OCI-LY7 (cell line): ENCODE data around the gene ATP5F1E. TPM values are rescaled to one million over a fixed set of nuclear protein-coding genes. Genes with fewer than 3 reads are reported as not detected.

Experiments used
- BruUV-seq: library from RNA; stranded (reverse); fragments of 400-500 nt; replicated peaks from 2 replicates; lab custom pipeline; 2021; lab: Mats Ljungman, UMichigan
- CTCF ChIA-PET: fragments of 300-600 bp; sonication (Branson Sonifier 250); formaldehyde crosslinking; loops from one replicate; lab custom pipeline; 2022; ENCODE audit warnings: antibody characterized with exemption; ENCODE audit not compliant: unreplicated experiment; lab: Charles Lee
- POLR2A ChIA-PET: fragments of 300-600 bp; sonication (Branson Sonifier 250); formaldehyde crosslinking; loops from one replicate; lab custom pipeline; 2022; ENCODE audit warnings: antibody characterized with exemption; lab: Charles Lee
- DNase-seq: peaks from one replicate; pipeline ENCODE4 v3.0.0-alpha.2; 2015; ENCODE audit warnings: low spot score
- H2AFZ ChIP-seq: fragments of 200-600 bp; sonication (generic), shearing (Covaris generic); 2 replicates; pipeline ENCODE4 v1.6.1; 2014; ENCODE audit warnings: mild to moderate bottlenecking, antibody characterized with exemption, low read length, moderate library complexity
- H3K27ac ChIP-seq: fragments of 200-600 bp; sonication (generic); 2 replicates; pipeline ENCODE4 v1.5.1; 2014; ENCODE audit warnings: mixed run types, low read depth, mild to moderate bottlenecking, moderate library complexity, low read length, inconsistent platforms; ENCODE audit not compliant: poor library complexity, severe bottlenecking
- H3K36me3 ChIP-seq: fragments of 200-600 bp; sonication (generic); 2 replicates; pipeline ENCODE4 v1.6.1; 2014; ENCODE audit warnings: mild to moderate bottlenecking, antibody characterized with exemption, low read length, moderate library complexity, mixed read lengths; ENCODE audit not compliant: insufficient read depth
- H3K4me1 ChIP-seq: fragments of 200-600 bp; sonication (generic); 2 replicates; pipeline ENCODE4 v1.5.1; 2014; ENCODE audit warnings: mild to moderate bottlenecking, low read length; ENCODE audit not compliant: insufficient read depth, poor library complexity, severe bottlenecking
- H3K4me2 ChIP-seq: fragments of 200-600 bp; sonication (generic); 2 replicates; pipeline ENCODE4 v1.6.1; 2014; ENCODE audit warnings: mild to moderate bottlenecking, low read length
- H3K4me3 ChIP-seq: fragments of 200-600 bp; sonication (generic); 2 replicates; pipeline ENCODE4 v1.5.1; 2014; ENCODE audit warnings: mild to moderate bottlenecking, low read depth, low read length; ENCODE audit not compliant: poor library complexity, severe bottlenecking
- H3K79me2 ChIP-seq: fragments of 200-600 bp; sonication (generic); 2 replicates; pipeline ENCODE4 v1.6.1; 2016; ENCODE audit warnings: low read depth, mild to moderate bottlenecking, low read length, moderate library complexity, mixed read lengths; ENCODE audit not compliant: insufficient read depth
- H3K9me2 ChIP-seq: fragments of 200-600 bp; sonication (generic); 2 replicates; pipeline ENCODE4 v1.6.1; 2016; ENCODE audit warnings: mild to moderate bottlenecking, low read length, mixed read lengths; ENCODE audit not compliant: insufficient read depth
- H3K9me3 ChIP-seq: fragments of 200-600 bp; sonication (generic); 2 replicates; pipeline ENCODE4 v1.6.1; 2014; ENCODE audit warnings: mild to moderate bottlenecking, mixed run types, low read length, mixed read lengths
- H4K20me1 ChIP-seq: fragments of 200-600 bp; sonication (generic); 2 replicates; pipeline ENCODE4 v1.6.1; 2014; ENCODE audit warnings: mild to moderate bottlenecking, antibody characterized with exemption, low read length, moderate library complexity, mixed read lengths; ENCODE audit not compliant: insufficient read depth
- EZH2phosphoT487 ChIP-seq: fragments of 200-600 bp; sonication (generic); IDR thresholded peaks from 2 replicates; pipeline ENCODE4 v1.6.1; 2018; ENCODE audit warnings: low read depth, borderline replicate concordance, mild to moderate bottlenecking, mixed run types, antibody characterized with exemption, low read length, moderate library complexity, mixed read lengths
- intact Hi-C: fragments of 100-400 bp; cut with micrococcal nuclease; formaldehyde crosslinking; loops from one replicate; pipeline ENCODE4 v1.10.0; 2022; ENCODE audit not compliant: unreplicated experiment
- total RNA-seq, 2 experiments: library from RNA; depleted of rRNA in 1 of 2; stranded (reverse); fragments of >200 nt in 1 of 2; shearing (Covaris generic) in 1 of 2; gene quantifications; 2 replicates each; pipeline ENCODE4 v1.2.3, GENCODE V29; 2014 to 2022
- TF ChIP-seq, protein P1 (sequence below): fragments of 200-600 bp; sonication (generic); conservative IDR thresholded peaks from 2 replicates; pipeline ENCODE4 v1.5.1; 2014; ENCODE audit warnings: mild to moderate bottlenecking, antibody characterized with exemption, low read length, moderate library complexity, mixed read lengths

Gene ATP5F1E
- total RNA-seq, 2 experiments from 2014 or later: 42.4 to 67.2 TPM

DNA sequence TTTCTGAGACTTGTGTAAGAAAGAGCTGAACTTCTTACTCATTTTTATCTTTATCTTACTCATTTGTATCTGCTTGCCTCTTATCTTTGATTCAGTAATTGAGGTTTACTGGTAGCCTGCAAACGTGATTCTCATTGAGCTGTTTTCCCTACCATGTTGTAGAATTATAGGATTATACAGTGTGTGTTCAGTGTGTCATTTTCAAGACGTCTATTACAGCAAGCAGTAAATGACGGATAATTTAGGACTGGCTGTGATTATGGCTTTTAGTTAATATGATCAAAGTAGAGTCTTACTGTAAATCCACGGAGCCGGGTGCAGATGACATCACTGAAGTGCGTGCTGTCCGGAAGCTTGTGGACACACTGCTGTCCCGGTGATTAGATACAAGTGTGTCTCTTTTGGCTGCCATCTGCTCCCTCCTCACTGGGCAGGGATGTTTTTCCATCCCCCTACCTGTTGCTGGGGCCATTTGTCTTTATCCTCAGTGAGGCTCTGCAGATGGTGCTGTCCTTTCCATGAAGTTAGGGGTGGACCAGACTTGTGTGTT, 45.1 kb downstream of the ATP5F1E start:
- Histone ChIP-seq H3K36me3 (peaks cover 83% of the 10 kb centered on the region), H3K4me1 (peaks cover 32% of the 10 kb centered on the region), H3K9me3 (no peaks in the 10 kb centered on the region), H3K4me2 (no peak overlapping the region), H3K27ac (no peak overlapping the region), H2AFZ (no peak overlapping the region), H3K9me2 (no peaks in the 10 kb centered on the region), H4K20me1 (peaks cover 12% of the 10 kb centered on the region; the same call in 1 of the 2 replicates), H3K4me3 (no peak overlapping the region), H3K79me2 (peaks cover 43% of the 10 kb centered on the region)
- BruUV-seq: no TSS peak
- ChIA-PET CTCF (no interaction called here), POLR2A (no interaction called here)
- DNase-seq: no peak
- intact Hi-C loops: no loop called here
- no peak for TF ChIP-seq EZH2phosphoT487
- TF ChIP-seq, protein P1, sequence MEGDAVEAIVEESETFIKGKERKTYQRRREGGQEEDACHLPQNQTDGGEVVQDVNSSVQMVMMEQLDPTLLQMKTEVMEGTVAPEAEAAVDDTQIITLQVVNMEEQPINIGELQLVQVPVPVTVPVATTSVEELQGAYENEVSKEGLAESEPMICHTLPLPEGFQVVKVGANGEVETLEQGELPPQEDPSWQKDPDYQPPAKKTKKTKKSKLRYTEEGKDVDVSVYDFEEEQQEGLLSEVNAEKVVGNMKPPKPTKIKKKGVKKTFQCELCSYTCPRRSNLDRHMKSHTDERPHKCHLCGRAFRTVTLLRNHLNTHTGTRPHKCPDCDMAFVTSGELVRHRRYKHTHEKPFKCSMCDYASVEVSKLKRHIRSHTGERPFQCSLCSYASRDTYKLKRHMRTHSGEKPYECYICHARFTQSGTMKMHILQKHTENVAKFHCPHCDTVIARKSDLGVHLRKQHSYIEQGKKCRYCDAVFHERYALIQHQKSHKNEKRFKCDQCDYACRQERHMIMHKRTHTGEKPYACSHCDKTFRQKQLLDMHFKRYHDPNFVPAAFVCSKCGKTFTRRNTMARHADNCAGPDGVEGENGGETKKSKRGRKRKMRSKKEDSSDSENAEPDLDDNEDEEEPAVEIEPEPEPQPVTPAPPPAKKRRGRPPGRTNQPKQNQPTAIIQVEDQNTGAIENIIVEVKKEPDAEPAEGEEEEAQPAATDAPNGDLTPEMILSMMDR: no peak

DNA sequence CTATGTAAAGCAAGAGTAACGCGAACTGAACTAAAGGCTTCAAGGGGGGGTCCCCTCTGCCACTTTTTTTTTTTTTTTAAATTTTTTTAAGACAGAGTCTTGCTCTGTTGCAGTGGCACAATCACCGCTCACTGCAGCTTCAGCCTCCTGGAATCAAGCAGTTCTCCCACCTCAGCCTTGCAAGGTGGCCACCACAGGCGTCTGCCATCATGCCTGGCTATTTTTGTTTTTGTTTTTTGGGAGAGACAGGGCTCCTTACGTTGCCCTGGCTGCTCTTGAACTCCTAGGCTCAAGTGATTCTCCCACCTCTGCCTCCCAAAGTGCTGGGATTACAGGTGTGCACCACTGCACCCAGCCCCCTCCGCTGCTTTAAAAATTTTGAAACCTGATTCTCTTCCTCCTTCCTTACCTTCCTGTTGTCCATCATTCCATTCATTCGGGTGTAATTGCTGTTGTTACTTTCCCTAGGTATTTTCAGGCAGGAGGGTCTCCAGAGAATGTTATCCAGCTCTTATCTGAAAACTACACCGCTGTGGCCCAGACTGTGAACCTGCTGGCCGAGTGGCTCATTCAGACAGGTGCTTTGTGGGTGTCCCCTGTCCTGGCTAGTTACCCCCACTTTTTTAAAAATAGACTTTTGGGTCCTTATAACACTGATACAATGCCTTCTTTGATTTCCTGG, 45.7 kb downstream of the ATP5F1E start:
- Histone ChIP-seq H2AFZ (no peak overlapping the region), H3K79me2 (peaks cover 49% of the 10 kb centered on the region), H4K20me1 (peaks cover 12% of the 10 kb centered on the region; the same call in 1 of the 2 replicates), H3K9me2 (no peaks in the 10 kb centered on the region), H3K36me3 (peaks cover 77% of the 10 kb centered on the region), H3K27ac (no peak overlapping the region), H3K9me3 (no peaks in the 10 kb centered on the region), H3K4me2 (no peak overlapping the region), H3K4me1 (peaks cover 32% of the 10 kb centered on the region), H3K4me3 (no peak overlapping the region)
- ChIA-PET POLR2A (no interaction called here), CTCF (no interaction called here)
- TF ChIP-seq EZH2phosphoT487: no peak
- TF ChIP-seq, protein P1: no peak
- BruUV-seq: no TSS peak
- DNase-seq: no peak
- intact Hi-C loops: no loop called here

DNA sequence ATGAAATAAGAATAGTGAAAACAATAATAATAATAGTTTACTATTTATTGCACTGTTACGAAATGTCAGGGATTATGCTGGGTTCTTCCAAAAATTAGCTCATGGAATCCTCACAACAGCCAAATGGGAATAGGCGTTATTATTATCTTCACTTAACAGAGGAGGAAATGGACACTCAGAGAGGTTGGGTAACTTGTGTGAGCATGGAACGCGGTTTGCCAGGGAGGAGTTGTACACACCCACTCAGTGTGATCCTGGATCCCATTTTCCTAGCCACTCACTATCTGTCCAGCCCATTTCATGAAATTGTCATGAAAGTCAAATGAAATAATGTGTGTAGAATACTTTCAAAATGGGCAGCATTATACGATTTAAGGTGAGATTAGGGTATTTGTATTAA, 46.5 kb downstream of the ATP5F1E start:
- no peak overlapping the region for H2AFZ ChIP-seq
- TF ChIP-seq, protein P1: no peak
- no peak for TF ChIP-seq EZH2phosphoT487
- peaks cover 32% of the 10 kb centered on the region for H3K4me1 ChIP-seq
- no peaks in the 10 kb centered on the region for H3K9me2 ChIP-seq
- no peak overlapping the region for H3K27ac ChIP-seq
- ChIA-PET CTCF (no interaction called here), POLR2A (no interaction called here)
- H4K20me1 ChIP-seq: peaks cover 12% of the 10 kb centered on the region; the same call in 1 of the 2 replicates
- no peak for DNase-seq
- peaks cover 49% of the 10 kb centered on the region for H3K79me2 ChIP-seq
- no TSS peak for BruUV-seq
- no peaks in the 10 kb centered on the region for H3K9me3 ChIP-seq
- no peak overlapping the region for H3K4me3 ChIP-seq
- no peak overlapping the region for H3K4me2 ChIP-seq
- peaks cover 69% of the 10 kb centered on the region for H3K36me3 ChIP-seq
- intact Hi-C loops: no loop called here
